ENCODE results near the gene HLA-E. TPM values are rescaled to one million over a fixed set of nuclear protein-coding genes. Genes with fewer than 3 reads are reported as not detected.
"Not testable (repeated sequence)": the region's sequence is repeated elsewhere in the genome, so short reads cannot be mapped to it uniquely, and the experiment has no call there.

HLA-E gene
- total and polyA plus RNA-seq, 2 of the 13 experiments (the other 11 are each of a cell fraction or from before 2014, with no cell fraction given) = 45.2 to 90.4 TPM

DNA sequence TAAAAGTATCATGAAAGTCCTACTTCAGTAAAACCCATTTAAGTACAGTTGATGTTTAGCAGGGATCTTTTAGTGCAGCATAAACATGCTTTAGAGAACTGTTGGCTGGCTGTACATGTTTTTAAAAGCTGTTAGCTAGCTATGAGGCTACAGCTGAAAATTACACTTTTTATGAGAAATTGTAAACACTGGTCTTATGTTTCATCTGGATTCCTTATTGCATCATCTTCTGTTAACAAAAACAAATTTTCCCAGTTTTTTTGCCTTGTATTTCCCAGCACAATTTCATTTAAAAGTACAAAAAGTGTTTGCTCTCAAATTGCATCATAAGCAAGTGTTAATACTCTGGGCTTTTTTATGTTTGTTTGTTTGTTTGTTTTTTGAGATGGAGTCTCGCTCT is 18.3 kb upstream of the HLA-E start:
- Histone ChIP-seq H3K4me2 (ENCODE audit: low read depth, low read length) (no peak overlapping the region), H3K9me3 (ENCODE audit: low read length) (no peaks in the 10 kb centered on the region), H4K20me1 (ENCODE audit: insufficient read depth, low read length) (peaks cover 2% of the 10 kb centered on the region; the same call in 1 of the 2 replicates), H3K79me2 (ENCODE audit: insufficient read depth, low read length) (no peaks in the 10 kb centered on the region), H3K4me1 (ENCODE audit: insufficient read depth, low read length) (peaks cover 11% of the 10 kb centered on the region), H3K4me3 (replicated peaks in 1 of 3; ENCODE audit: insufficient read depth in 1 of 3, low read depth in 2 of 3, low read length in 3 of 3) (no peak overlapping the region), H3K36me3 (replicated peaks in 1 of 2; ENCODE audit: control insufficient read depth in 1 of 2, insufficient read depth in 2 of 2, low read length in 2 of 2) (no peaks in the 10 kb centered on the region), H3K9ac (ENCODE audit: insufficient read depth, low read depth, low read length) (no peak overlapping the region), H3K27me3 (ENCODE audit: control insufficient read depth in 1 of 2, insufficient read depth in 2 of 2, low read length in 2 of 2) (peaks cover 7 to 24% of the 10 kb centered on the region in 2 experiments; a peak in 4 of 5 replicates), H3K27ac (ENCODE audit: extremely low read length, insufficient read depth, low read length) (no peak overlapping the region), H2AFZ (ENCODE audit: low read length) (no peak overlapping the region)
- in situ Hi-C loops (cut with HindIII; ENCODE audit: extremely low pct_ligation_motif_present, low pct_unique_long_range_greater_than_20kb) = loop anchor here (25.0 kb wide), 1 partner anchor 616 kb away; no protein-coding TSS in a partner anchor
- TF ChIP-seq ZNF274 (CRISPR knock-in tag; IDR thresholded peaks at IDR 0.05) (no peak), CEBPG (CRISPR knock-in tag; IDR thresholded peaks at IDR 0.05) (0 out of 2 replicates have a peak, but pooled peaks have one; percentile 9), CEBPB (IDR thresholded peaks at IDR 0.05; ENCODE audit: borderline replicate concordance, low read depth, low read length) (peak; percentile 40; the same call in 1 of the 2 replicates), ATF7 (IDR thresholded peaks at IDR 0.05) (peak; percentile 65), ATF7 (CRISPR knock-in tag; IDR thresholded peaks at IDR 0.05) (no peak), SOX6 (IDR thresholded peaks at IDR 0.05) (no peak), SOX6 (CRISPR knock-in tag; IDR thresholded peaks at IDR 0.05) (no peak)
- TF ChIP-seq, protein P1, sequence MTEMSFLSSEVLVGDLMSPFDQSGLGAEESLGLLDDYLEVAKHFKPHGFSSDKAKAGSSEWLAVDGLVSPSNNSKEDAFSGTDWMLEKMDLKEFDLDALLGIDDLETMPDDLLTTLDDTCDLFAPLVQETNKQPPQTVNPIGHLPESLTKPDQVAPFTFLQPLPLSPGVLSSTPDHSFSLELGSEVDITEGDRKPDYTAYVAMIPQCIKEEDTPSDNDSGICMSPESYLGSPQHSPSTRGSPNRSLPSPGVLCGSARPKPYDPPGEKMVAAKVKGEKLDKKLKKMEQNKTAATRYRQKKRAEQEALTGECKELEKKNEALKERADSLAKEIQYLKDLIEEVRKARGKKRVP (CRISPR knock-in tag; IDR thresholded peaks at IDR 0.05) = peak; percentile 48 to 69; a peak in 2 of 4 replicates
- 76% methylated on average over 1 of the region's 1 CpG for WGBS (ENCODE audit: low lambda C conversion rate)
- POLR2A ChIA-PET = no interaction called here
- no peak for DNase-seq (ENCODE audit: low spot score)
- FAIRE-seq = no peak
- ATAC-seq = no peak
- CTCF ChIA-PET (ENCODE audit: low intra/inter-chr PET ratio, low total read pairs) = no interaction called here
- intact Hi-C loops (cut with micrococcal nuclease; ENCODE audit: unreplicated experiment) = no loop called here
- BruUV-seq (replicated peaks) = no TSS peak

DNA sequence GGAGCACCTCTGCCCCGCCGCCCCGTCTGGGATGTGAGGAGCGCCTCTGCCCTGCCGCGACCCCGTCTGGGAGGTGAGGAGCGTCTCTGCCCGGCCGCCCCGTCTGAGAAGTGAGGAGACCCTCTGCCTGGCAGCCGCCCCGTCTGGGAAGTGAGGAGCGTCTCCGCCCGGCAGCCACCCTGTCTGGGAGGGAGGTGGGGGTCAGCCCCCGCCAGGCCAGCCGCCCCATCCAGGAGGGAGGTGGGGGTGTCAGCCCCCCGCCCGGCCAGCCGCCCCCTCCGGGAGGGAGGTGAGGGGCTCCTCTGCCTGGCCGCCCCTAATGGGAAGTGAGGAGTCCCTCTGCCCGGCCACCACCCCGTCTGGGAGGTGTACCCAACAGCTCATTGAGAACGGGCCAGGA is 14.2 kb upstream of the HLA-E start:
- H3K9ac ChIP-seq (ENCODE audit: insufficient read depth, low read depth, low read length); H3K36me3 ChIP-seq (replicated peaks in 1 of 2; ENCODE audit: control insufficient read depth in 1 of 2, insufficient read depth in 2 of 2, low read length in 2 of 2); H3K9me3 ChIP-seq (ENCODE audit: low read length); BruUV-seq (replicated peaks); CTCF ChIA-PET (ENCODE audit: low intra/inter-chr PET ratio, low total read pairs); in situ Hi-C loops (cut with HindIII; ENCODE audit: extremely low pct_ligation_motif_present, low pct_unique_long_range_greater_than_20kb); H3K4me1 ChIP-seq (ENCODE audit: insufficient read depth, low read length); H4K20me1 ChIP-seq (ENCODE audit: insufficient read depth, low read length); H3K4me3 ChIP-seq (replicated peaks in 1 of 3; ENCODE audit: insufficient read depth in 1 of 3, low read depth in 2 of 3, low read length in 3 of 3); intact Hi-C loops (cut with micrococcal nuclease; ENCODE audit: unreplicated experiment); FAIRE-seq; H3K27ac ChIP-seq (ENCODE audit: extremely low read length, insufficient read depth, low read length); H3K4me2 ChIP-seq (ENCODE audit: low read depth, low read length); POLR2A ChIA-PET; ATAC-seq; H3K79me2 ChIP-seq (ENCODE audit: insufficient read depth, low read length); DNase-seq (ENCODE audit: low spot score); H2AFZ ChIP-seq (ENCODE audit: low read length): not testable (repeated sequence)
- H3K27me3 ChIP-seq (ENCODE audit: control insufficient read depth in 1 of 2, insufficient read depth in 2 of 2, low read length in 2 of 2) = peaks cover 0 to 32% of the 10 kb centered on the region in 2 experiments; a peak in 2 of 5 replicates
- WGBS (ENCODE audit: low lambda C conversion rate) = 58% methylated on average over 10 of the region's 26 CpGs
